ENCODE data around the gene SMIM35.

Gene SMIM35

GRCh38 chr11:118109231-118109630, 22.5 kb upstream of the SMIM35 start:
- DNase-seq (ENCODE audit: low read depth in 2 of 2) = no peak

GRCh38 chr11:118108513-118108912, 21.8 kb upstream of the SMIM35 start:
- DNase-seq (ENCODE audit: low read depth in 2 of 2) = no peak

DNA sequence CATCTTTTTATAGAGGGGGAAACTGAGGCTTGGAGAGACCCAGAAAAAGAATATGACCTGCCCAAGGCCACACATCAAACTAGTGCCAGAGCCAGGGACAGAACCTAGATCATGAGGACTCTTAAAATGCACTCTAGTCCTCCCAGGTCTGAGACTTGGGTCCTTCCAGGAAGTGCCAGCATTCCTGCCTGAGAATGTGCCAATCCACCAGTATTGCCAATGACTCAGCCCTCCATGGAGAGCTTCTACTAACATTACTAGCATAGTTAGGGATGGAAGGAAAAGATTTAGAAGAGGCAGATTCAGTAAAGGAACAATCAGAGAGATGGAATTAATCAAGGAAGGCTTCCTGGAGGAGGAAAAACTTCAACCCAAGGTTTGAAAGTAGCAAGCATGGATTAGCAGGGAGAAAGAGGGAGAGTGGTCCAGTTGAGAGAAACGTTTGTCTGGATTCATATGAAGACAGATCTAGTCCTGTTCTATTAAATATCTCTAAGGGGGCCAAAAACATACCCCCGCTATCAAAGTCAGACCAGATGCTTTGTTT, 20.1 kb upstream of the SMIM35 start:
- no peak for DNase-seq (ENCODE audit: low read depth in 2 of 2)

GRCh38 chr11:118105657-118106305, 19.0 kb upstream of the SMIM35 start:
- DNase-seq (ENCODE audit: low read depth in 2 of 2) = no peak

GRCh38 chr11:118104491-118104890, 17.7 kb upstream of the SMIM35 start:
- no peak for DNase-seq (ENCODE audit: low read depth in 2 of 2)

DNA sequence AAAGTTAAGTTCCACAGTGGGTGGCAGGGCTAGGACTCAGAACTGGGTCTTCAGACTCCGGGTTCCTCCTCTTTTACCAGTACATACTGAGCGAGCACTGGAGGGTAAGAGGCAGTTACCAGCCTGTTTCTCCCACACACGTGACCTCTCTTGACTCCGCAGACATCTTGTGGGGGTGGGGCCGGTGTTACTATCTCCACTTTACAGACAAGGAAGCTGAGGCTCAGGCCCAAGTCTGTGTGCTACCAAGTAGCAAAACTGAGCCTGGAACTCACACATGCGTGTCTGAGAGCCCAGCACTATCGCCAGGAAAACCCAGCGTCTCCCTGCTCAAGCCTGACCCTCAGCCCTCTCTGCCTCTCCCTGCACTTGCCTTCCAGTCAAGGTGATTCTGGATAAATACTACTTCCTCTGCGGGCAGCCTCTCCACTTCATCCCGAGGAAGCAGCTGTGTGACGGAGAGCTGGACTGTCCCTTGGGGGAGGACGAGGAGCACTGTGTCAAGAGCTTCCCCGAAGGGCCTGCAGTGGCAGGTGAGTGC, 16.0 kb upstream of the SMIM35 start:
- DNase-seq (ENCODE audit: low read depth in 2 of 2) = no peak

DNA sequence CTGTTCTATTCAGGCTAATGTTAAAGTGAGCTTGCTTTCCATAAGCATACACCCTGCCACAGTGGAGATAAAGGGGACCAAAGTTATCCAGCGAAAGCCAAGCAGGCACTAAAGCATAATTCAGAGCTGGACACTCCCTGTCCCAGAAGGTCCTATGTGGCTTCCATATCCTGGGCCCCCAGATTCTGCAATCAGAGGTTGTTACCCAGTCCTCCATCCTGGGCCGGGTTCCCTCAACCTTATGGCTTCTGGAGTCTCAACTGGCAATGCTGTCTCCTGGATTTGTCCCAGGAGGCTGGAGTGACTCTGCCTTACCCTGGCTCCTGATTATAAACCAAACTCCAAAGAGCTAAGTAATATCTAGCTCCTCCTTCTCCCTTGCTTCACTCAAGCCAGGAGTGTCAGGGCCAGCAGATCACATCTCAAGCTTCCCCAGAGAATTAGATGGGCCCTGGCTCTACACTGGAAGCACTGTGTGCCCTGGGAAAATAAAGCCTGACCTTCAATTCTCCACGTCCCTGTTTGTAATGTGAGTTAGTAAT, 14.0 kb upstream of the SMIM35 start:
- no peak for DNase-seq (ENCODE audit: low read depth in 2 of 2)

GRCh38 chr11:118099838-118100556, 13.2 kb upstream of the SMIM35 start:
- DNase-seq (ENCODE audit: low read depth in 2 of 2) = no peak

DNA sequence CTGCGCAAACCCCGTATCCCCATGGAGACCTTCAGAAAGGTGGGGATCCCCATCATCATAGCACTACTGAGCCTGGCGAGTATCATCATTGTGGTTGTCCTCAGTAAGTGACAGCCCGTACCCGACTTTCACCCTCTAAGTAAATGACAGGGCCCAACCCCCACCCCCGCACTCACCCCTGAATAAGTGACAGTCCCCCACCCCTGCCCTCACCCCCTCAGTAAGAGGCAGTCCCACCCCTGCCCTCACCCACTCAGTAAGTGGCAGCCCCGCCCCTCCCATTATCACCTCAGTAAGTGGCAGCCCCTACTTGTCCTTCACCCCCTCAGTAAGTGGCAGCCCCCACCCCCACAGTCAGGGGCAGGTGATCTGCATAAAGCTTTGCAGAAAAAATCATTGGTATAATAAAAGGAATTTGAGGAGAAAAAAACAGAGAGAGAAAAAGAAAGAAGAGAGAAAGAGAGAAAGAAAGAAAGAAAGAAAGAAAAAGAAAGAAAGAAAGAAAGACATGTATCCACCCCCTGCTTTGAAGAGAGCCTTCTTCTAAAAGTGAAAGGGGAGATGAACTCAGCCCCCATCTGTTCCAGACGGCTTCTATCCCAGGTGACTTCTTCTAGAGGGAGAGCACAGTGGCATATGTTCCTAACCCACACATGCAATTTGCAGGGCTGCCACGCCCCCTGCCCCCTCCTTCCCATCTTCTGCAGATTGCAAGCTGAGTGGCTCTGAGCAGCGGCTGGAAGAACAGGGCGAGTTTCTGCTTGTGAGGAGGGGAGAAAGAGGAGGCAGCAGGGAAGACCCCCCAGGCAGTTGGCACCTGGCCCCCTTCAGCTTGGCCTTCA, 12.5 kb upstream of the SMIM35 start:
- no peak for DNase-seq (ENCODE audit: low read depth in 2 of 2)

- DNase-seq (ENCODE audit: low read depth in 2 of 2) = no peak
These were observed 9.2 kb upstream of the SMIM35 start for GRCh38 chr11:118095967-118096367.

GRCh38 chr11:118095493-118095892, 8.7 kb upstream of the SMIM35 start:
- DNase-seq (ENCODE audit: low read depth in 2 of 2) = no peak

DNA sequence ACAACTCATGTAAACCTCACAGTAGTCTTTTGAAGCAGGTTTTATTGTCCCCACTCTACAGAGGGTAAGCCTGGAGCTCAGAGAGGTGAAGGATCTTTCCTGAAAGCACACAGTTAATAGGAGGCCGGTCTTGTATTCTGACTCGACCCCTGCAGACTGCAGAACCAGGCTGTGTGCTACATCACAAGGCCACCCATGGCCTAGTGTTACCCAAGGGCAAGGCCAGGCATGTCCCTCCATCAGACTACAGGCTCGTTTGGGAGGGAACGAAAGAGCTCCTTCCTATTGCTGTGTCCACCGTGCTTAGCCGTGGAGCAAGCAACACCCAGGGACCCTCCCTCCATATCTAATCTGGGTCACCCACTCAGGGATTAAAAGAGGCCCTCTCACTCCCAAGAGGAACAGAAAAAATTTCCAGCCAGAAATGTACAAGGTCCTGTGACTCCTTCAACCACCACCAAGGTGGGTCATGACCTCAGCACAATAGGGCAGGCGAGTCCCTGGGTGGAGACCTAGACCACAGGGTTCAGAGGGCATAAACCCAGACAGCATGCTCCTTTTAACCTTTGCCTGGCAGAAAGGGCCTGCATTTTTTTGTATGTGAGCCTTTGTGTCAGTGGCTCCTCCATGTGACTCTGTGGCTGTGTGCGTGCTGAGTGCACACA, 6.3 kb upstream of the SMIM35 start:
- no peak for DNase-seq (ENCODE audit: low read depth in 2 of 2)

DNA sequence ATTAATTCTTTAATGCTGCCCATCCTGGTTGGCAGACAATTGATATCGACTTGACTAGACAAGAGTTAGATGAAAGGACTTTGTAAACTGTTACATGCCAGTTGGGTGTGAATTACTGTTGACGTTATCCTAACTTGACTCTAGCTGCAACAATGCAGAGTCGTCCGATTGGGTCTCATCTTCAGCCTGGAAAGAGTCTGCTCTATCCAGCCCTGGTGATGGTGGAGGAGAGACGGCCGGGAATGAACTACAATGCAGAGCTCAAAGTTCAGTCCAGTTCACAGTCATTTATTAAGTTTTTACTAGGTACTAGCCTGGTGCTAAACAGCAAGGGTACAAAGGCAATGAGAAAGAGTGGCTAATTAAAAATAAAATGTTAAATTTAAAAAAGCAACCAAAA, 4.9 kb upstream of the SMIM35 start:
- DNase-seq (ENCODE audit: low read depth in 2 of 2) = no peak

- no peak for DNase-seq (ENCODE audit: low read depth in 2 of 2)
These were observed 3.9 kb upstream of the SMIM35 start for GRCh38 chr11:118090545-118091162.

- DNase-seq (ENCODE audit: low read depth in 2 of 2) = no peak
These were observed 1.8 kb upstream of the SMIM35 start for GRCh38 chr11:118088531-118088930.

DNA sequence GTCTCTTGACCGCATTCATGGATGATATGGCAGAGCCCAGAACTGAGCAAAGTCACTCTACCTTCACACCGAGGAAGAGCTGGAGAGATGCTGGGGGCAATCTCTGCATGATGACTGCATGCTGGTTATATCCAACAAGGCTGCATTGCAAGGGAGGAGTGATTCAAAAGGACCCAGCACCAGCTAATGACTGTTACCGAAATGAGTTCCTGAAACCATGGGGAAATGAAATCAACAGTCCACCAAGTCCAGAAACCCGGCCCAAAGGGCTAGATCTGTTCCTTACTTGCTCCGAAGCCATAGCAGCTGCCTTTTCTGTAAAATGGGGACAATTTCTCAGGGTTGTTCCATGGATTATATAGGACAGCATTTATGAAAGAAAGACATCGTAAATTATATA, 1.2 kb upstream of the SMIM35 start:
- no peak for DNase-seq (ENCODE audit: low read depth in 2 of 2)

- DNase-seq (ENCODE audit: low read depth in 2 of 2) = no peak
These were observed 2.1 kb downstream of the SMIM35 start for GRCh38 chr11:118084656-118085055.

DNA sequence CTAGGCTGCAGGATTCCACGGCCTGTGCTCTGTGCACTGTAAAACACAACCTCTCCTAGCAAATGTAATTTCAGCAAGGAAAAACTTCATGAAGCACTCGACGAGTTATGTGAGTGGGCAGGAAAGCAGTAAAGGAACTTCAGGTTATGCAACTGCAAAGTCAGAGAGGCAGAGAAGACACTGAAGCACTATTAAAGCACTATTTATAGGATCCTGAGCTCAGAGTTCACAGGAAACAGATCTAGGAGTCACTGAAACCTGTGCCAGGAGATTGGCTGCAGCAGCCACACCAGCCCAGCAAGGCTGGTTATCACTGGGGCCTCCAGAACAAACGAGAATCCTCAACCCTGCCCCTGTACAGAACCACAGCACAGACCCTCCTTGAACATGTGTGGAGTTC, 2.5 kb downstream of the SMIM35 start:
- no peak for DNase-seq (ENCODE audit: low read depth in 2 of 2)

GRCh38 chr11:118082880-118083552, 3.7 kb downstream of the SMIM35 start:
- no peak for DNase-seq (ENCODE audit: low read depth in 2 of 2)

DNA sequence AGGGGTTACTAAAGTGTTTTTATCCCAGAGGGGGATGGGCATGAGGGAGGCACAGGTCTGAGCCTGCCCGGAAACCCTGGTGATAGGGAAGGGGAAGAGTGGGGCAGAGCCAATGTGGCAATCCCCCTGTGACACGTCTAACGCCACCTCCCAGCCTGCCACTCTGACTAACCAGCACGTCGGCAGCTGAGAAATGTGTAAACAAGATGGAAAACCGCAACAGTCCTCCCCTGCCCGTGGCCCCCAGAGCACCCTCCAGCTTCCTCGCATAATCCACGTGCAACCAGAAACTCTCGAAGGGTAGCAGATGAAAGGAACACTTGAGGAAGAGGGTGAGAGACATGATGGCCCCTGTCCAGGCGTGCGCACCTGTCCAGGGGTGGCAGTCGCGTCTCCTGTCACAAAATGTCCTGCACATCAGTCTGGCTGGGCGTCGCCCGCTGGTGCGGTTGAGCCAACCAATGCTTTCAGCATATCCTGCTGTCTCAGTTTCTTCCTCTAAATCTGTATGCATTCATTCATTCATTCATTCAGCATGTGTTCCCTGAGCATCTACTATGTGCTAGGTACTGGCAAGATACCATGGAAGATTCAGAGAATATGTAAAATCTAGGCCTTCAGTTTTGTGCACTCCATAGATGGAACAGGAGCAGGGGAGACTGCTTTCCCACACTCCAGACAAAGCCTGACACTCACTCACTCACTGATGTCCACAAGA, 5.4 kb downstream of the SMIM35 start:
- DNase-seq (ENCODE audit: low read depth in 2 of 2) = no peak

Data from stimulated activated CD4-positive, alpha-beta T cell treated with anti-CD3 and anti-CD28 coated beads, Interleukin-12 subunit alpha, Interleukin-12 subunit beta, amount 100 ng/mL, for 24 hours (primary cell).